Measurements from ENCODE around the gene MICU1. TPM values are rescaled to one million over a fixed set of nuclear protein-coding genes. Genes with fewer than 3 reads are reported as not detected.

Gene MICU1
- total RNA-seq, 2 experiments from 2014 or later = 9.4 to 12.1 TPM

DNA sequence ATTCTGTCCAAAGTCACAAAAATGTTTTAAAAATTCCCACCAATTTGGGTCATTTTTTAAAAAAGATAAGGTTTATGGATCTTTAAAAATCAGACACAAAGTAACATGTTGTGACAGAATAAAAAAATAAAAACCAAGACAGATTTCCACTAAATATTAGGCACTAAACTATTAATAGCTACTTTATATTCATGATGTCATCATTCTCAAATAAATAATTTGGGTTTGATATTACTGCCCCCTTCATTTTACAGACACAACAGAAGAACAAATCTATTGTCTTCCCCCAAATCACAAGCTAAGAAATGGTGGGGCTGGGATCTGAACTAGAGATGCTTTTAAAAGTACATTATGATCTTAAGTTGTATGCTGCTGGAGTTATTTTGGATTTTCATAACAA is 119.4 kb downstream of the MICU1 start:
- TF ChIP-seq CTCF (IDR thresholded peaks at IDR 0.05) = no peak
- intact Hi-C loops (cut with DNase I, micrococcal nuclease) = no loop called here
- Histone ChIP-seq H3K9me3 (ENCODE audit: control insufficient read depth in 1 of 2, insufficient read depth in 1 of 2, low read length in 2 of 2) (no peaks in the 10 kb centered on the region), H3K4me3 (ENCODE audit: low read length) (no peak overlapping the region), H3K4me1 (ENCODE audit: insufficient read depth, low read length) (no peaks in the 10 kb centered on the region), H3K36me3 (ENCODE audit: insufficient read depth, low read length) (no peaks in the 10 kb centered on the region), H3K27me3 (ENCODE audit: control insufficient read depth in 1 of 2, insufficient read depth in 2 of 2, low read length in 2 of 2) (no peaks in the 10 kb centered on the region), H3K27ac (ENCODE audit: low read depth in 1 of 2, low read length in 2 of 2) (no peak overlapping the region)
- ChIA-PET POLR2A (no interaction called here), CTCF (interaction anchor here (0.7 kb wide), 1 partner anchor 70 kb away, joined by 3 read pairs; no protein-coding TSS in a partner anchor)
- Mint-ChIP-seq H3K36me3 (ENCODE audit: low read depth) (peaks cover 56% of the 10 kb centered on the region), H3K27me3 (no peaks in the 10 kb centered on the region), H3K27ac (no peak overlapping the region), H3K9me3 (peaks cover 7% of the 10 kb centered on the region), H3K4me3 (no peak overlapping the region), H3K4me1 (ENCODE audit: low read depth) (peaks cover 6% of the 10 kb centered on the region)
- ATAC-seq (ENCODE audit: poor library complexity) = no peak
- DNase-seq = no peak

GRCh38 chr10:72505435-72505834 is 120.4 kb downstream of the MICU1 start:
- H3K4me1 ChIP-seq (ENCODE audit: insufficient read depth, low read length) = no peaks in the 10 kb centered on the region
- ATAC-seq (ENCODE audit: poor library complexity) (no peak), DNase-seq (no peak)
- no peak overlapping the region for H3K4me3 Mint-ChIP-seq
- no peak overlapping the region for H3K4me3 ChIP-seq (ENCODE audit: low read length)
- CTCF ChIA-PET = no interaction called here
- H3K4me1 Mint-ChIP-seq (ENCODE audit: low read depth) = peaks cover 6% of the 10 kb centered on the region
- no peaks in the 10 kb centered on the region for H3K36me3 ChIP-seq (ENCODE audit: insufficient read depth, low read length)
- TF ChIP-seq CTCF (IDR thresholded peaks at IDR 0.05) = no peak
- no peak overlapping the region for H3K27ac ChIP-seq (ENCODE audit: low read depth in 1 of 2, low read length in 2 of 2)
- POLR2A ChIA-PET = no interaction called here
- H3K36me3 Mint-ChIP-seq (ENCODE audit: low read depth) = peaks cover 56% of the 10 kb centered on the region
- H3K9me3 Mint-ChIP-seq = peaks cover 7% of the 10 kb centered on the region
- no peaks in the 10 kb centered on the region for H3K9me3 ChIP-seq (ENCODE audit: control insufficient read depth in 1 of 2, insufficient read depth in 1 of 2, low read length in 2 of 2)
- H3K27ac Mint-ChIP-seq = no peak overlapping the region
- H3K27me3 Mint-ChIP-seq = no peaks in the 10 kb centered on the region
- H3K27me3 ChIP-seq (ENCODE audit: control insufficient read depth in 1 of 2, insufficient read depth in 2 of 2, low read length in 2 of 2) = no peaks in the 10 kb centered on the region
- intact Hi-C loops (cut with DNase I, micrococcal nuclease) = no loop called here

GRCh38 chr10:72503694-72504438 is 122.0 kb downstream of the MICU1 start:
- H3K4me3 Mint-ChIP-seq = no peak overlapping the region
- POLR2A ChIA-PET = no interaction called here
- intact Hi-C loops (cut with DNase I, micrococcal nuclease) = no loop called here
- no peaks in the 10 kb centered on the region for H3K36me3 ChIP-seq (ENCODE audit: insufficient read depth, low read length)
- H3K27ac Mint-ChIP-seq = no peak overlapping the region
- CTCF ChIA-PET = no interaction called here
- H3K27me3 ChIP-seq (ENCODE audit: control insufficient read depth in 1 of 2, insufficient read depth in 2 of 2, low read length in 2 of 2) = no peaks in the 10 kb centered on the region
- no peak overlapping the region for H3K4me3 ChIP-seq (ENCODE audit: low read length)
- DNase-seq (no peak), ATAC-seq (ENCODE audit: poor library complexity) (no peak)
- no peaks in the 10 kb centered on the region for H3K9me3 ChIP-seq (ENCODE audit: control insufficient read depth in 1 of 2, insufficient read depth in 1 of 2, low read length in 2 of 2)
- H3K27ac ChIP-seq (ENCODE audit: low read depth in 1 of 2, low read length in 2 of 2) = no peak overlapping the region
- H3K4me1 Mint-ChIP-seq (ENCODE audit: low read depth) = peaks cover 6% of the 10 kb centered on the region
- peaks cover 53% of the 10 kb centered on the region for H3K36me3 Mint-ChIP-seq (ENCODE audit: low read depth)
- H3K4me1 ChIP-seq (ENCODE audit: insufficient read depth, low read length) = no peaks in the 10 kb centered on the region
- TF ChIP-seq CTCF (IDR thresholded peaks at IDR 0.05) = no peak
- peaks cover 7% of the 10 kb centered on the region for H3K9me3 Mint-ChIP-seq
- no peaks in the 10 kb centered on the region for H3K27me3 Mint-ChIP-seq
